Measurements from ENCODE around the gene B3GALT2. TPM values are rescaled to one million over a fixed set of nuclear protein-coding genes. Genes with fewer than 3 reads are reported as not detected.

Gene B3GALT2
- total and polyA plus RNA-seq, 2 of the 8 experiments (the other 6 are each of a cell fraction or from before 2014, with no cell fraction given) = not detected

GRCh38 chr1:193157360-193157759, 29.1 kb downstream of the B3GALT2 start:
- Histone ChIP-seq H3K14ac (ENCODE audit: insufficient read length) (no peak overlapping the region), H2BK12ac (ENCODE audit: low read depth, low read length) (no peak overlapping the region), H3K18ac (ENCODE audit: extremely low read depth, low read length) (no peak overlapping the region), H2AK5ac (ENCODE audit: low read depth, low read length) (no peak overlapping the region), H3K4me3 (ENCODE audit: extremely low read depth in 1 of 4, insufficient read depth in 2 of 4, low read depth in 3 of 4, low read length in 4 of 4) (no peak overlapping the region), H4K91ac (replicated peaks; ENCODE audit: insufficient read length, low read length) (no peak overlapping the region), H3K79me2 (ENCODE audit: control insufficient read depth in 1 of 2, insufficient read depth in 2 of 2, low read length in 2 of 2) (peaks cover 0 to 8% of the 10 kb centered on the region in 2 experiments; a peak in 1 of 4 replicates), H2BK20ac (ENCODE audit: low read length) (no peak overlapping the region), H3K9me3 (ENCODE audit: insufficient read depth in 2 of 2, low read depth in 1 of 2, low read length in 1 of 2) (no peaks in the 10 kb centered on the region), H3K27ac (ENCODE audit: low read depth, low read length) (no peak overlapping the region), H3K23ac (ENCODE audit: insufficient read length) (no peak overlapping the region), H2AFZ (ENCODE audit: low read length) (no peak overlapping the region), H3K4ac (replicated peaks; ENCODE audit: insufficient read length, low read depth, low read length) (no peak overlapping the region), H2BK15ac (ENCODE audit: low read length) (no peak overlapping the region), H2BK5ac (ENCODE audit: low read depth, low read length) (no peak overlapping the region), H3K79me1 (ENCODE audit: low read depth, low read length) (no peaks in the 10 kb centered on the region), H4K8ac (ENCODE audit: extremely low read depth, insufficient read depth, low read length) (no peak overlapping the region), H4K5ac (ENCODE audit: insufficient read length, low read depth, low read length) (no peak overlapping the region), H3K36me3 (ENCODE audit: control insufficient read depth in 2 of 4, insufficient read depth in 4 of 4, low read length in 3 of 4) (peaks cover 0 to 16% (median 5%) of the 10 kb centered on the region in 4 experiments; a peak in 3 of 8 replicates), H3K27me3 (replicated peaks in 1 of 4; ENCODE audit: control insufficient read depth in 3 of 4, extremely low read depth in 1 of 4, insufficient read depth in 3 of 4, low read length in 3 of 4) (no peaks in the 10 kb centered on the region), H3K56ac (replicated peaks; ENCODE audit: insufficient read length, low read depth, low read length) (no peak overlapping the region), H3K9ac (replicated peaks in 1 of 4; ENCODE audit: extremely low read depth in 1 of 4, low read depth in 3 of 4, low read length in 3 of 4) (no peak overlapping the region), H2BK120ac (replicated peaks; ENCODE audit: low read depth, low read length) (no peak overlapping the region), H3K4me1 (replicated peaks in 1 of 4; ENCODE audit: control insufficient read depth in 3 of 4, insufficient read depth in 4 of 4, low read length in 3 of 4) (no peaks in the 10 kb centered on the region), H4K20me1 (replicated peaks in 1 of 2; ENCODE audit: control insufficient read depth in 1 of 2, insufficient read depth in 2 of 2, low read length in 2 of 2) (no peaks in the 10 kb centered on the region), H3K23me2 (ENCODE audit: low read depth, low read length) (no peaks in the 10 kb centered on the region), H3K4me2 (ENCODE audit: insufficient read depth in 1 of 2, low read depth in 2 of 2, low read length in 2 of 2) (no peak overlapping the region)
- FAIRE-seq (no peak), DNase-seq (ENCODE audit: low read depth in 1 of 2, low spot score in 2 of 2) (no peak)
- CTCF ChIA-PET (ENCODE audit: partially characterized antibody) = no interaction called here
- WGBS, 2 experiments (ENCODE audit: extremely low coverage in 1 of 2, insufficient coverage in 1 of 2, insufficient read length in 1 of 2, insufficient replicate concordance in 2 of 2, low coverage in 1 of 2, low lambda C conversion rate in 2 of 2, missing lambda C conversion rate in 1 of 2) = 93% methylated on average over 2 of the region's 2 CpGs; no CpG with 5 or more reads in 1 of the 2 experiments
- POLR2A ChIA-PET (ENCODE audit: partially characterized antibody) = no interaction called here
- no peak for TF ChIP-seq SRF (IDR thresholded peaks at IDR 0.05; ENCODE audit: low read depth, low read length)
- no peak for TF ChIP-seq HDAC6 (IDR thresholded peaks at IDR 0.05; ENCODE audit: low read depth, low read length)
- TF ChIP-seq CBX8 (IDR thresholded peaks at IDR 0.05; ENCODE audit: borderline replicate concordance, low read depth, low read length) = no peak
- TF ChIP-seq RAD21 (IDR thresholded peaks at IDR 0.05 in 1 of 2, conservative IDR thresholded peaks at IDR 0.05 in 1 of 2; ENCODE audit: low read depth in 2 of 2, low read length in 2 of 2) = no peak
- TF ChIP-seq ATF2 (IDR thresholded peaks at IDR 0.05; ENCODE audit: low read length) = no peak
- TF ChIP-seq JUN (IDR thresholded peaks at IDR 0.05; ENCODE audit: low read depth, low read length) = no peak
